ENCODE data around the gene RAPGEF4.
"Not testable (repeated sequence)": the region's sequence is repeated elsewhere in the genome, so short reads cannot be mapped to it uniquely, and the experiment has no call there.

Gene RAPGEF4

DNA sequence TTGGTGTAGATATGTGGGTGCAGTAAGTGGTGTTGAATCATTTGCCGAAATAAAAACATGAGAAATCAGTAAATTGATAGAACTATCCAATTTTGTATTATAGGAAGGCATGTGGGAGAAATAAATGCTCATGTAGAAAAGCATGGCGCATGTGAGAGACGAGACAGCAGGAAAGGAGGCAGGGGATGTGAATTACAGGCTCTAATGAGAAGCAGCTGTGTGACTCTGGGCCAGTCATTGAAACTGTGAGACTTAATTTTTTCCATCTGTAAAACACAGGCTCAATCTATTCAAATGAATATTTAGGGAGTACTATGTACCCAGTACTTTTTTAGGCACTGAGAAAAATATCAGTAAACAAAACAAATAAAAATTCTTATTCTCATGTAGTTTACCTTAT is 297.4 kb downstream of the RAPGEF4 start:
- no peak overlapping the region for H3K4me3 ChIP-seq (ENCODE audit: low read depth, low read length)
- no peaks in the 10 kb centered on the region for H3K4me1 ChIP-seq
- no peaks in the 10 kb centered on the region for H3K9me3 ChIP-seq
- TF ChIP-seq, protein P1, sequence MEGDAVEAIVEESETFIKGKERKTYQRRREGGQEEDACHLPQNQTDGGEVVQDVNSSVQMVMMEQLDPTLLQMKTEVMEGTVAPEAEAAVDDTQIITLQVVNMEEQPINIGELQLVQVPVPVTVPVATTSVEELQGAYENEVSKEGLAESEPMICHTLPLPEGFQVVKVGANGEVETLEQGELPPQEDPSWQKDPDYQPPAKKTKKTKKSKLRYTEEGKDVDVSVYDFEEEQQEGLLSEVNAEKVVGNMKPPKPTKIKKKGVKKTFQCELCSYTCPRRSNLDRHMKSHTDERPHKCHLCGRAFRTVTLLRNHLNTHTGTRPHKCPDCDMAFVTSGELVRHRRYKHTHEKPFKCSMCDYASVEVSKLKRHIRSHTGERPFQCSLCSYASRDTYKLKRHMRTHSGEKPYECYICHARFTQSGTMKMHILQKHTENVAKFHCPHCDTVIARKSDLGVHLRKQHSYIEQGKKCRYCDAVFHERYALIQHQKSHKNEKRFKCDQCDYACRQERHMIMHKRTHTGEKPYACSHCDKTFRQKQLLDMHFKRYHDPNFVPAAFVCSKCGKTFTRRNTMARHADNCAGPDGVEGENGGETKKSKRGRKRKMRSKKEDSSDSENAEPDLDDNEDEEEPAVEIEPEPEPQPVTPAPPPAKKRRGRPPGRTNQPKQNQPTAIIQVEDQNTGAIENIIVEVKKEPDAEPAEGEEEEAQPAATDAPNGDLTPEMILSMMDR (IDR thresholded peaks at IDR 0.05; ENCODE audit: low read depth, low read length): no peak
- no peak for DNase-seq
- no peaks in the 10 kb centered on the region for H3K36me3 ChIP-seq
- no peaks in the 10 kb centered on the region for H3K27me3 ChIP-seq

DNA sequence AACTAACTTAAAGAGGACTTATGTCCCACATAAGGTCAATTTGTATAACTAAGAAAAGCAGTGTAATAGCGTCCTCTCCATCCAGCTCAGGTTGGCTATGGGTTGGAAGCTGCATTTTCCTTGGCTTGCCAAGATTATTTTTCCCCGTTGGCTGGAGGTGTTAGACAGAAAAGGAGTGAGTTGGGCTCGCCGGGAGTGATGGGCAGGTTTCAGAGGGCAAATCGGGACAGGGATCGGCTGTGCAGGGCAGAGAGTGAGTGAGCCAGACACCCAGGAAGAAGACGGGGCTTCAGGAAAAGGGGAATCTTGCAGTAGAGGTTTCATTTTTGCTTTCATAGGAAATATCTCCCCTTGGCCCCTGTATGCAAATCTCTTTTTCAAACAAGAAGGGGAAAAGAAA is 298.5 kb downstream of the RAPGEF4 start:
- TF ChIP-seq, protein P1 (IDR thresholded peaks at IDR 0.05; ENCODE audit: low read depth, low read length): no peak
- H3K36me3 ChIP-seq: no peaks in the 10 kb centered on the region
- no peaks in the 10 kb centered on the region for H3K27me3 ChIP-seq
- no peaks in the 10 kb centered on the region for H3K4me1 ChIP-seq
- DNase-seq: no peak
- no peak overlapping the region for H3K4me3 ChIP-seq (ENCODE audit: low read depth, low read length)
- H3K9me3 ChIP-seq: no peaks in the 10 kb centered on the region

DNA sequence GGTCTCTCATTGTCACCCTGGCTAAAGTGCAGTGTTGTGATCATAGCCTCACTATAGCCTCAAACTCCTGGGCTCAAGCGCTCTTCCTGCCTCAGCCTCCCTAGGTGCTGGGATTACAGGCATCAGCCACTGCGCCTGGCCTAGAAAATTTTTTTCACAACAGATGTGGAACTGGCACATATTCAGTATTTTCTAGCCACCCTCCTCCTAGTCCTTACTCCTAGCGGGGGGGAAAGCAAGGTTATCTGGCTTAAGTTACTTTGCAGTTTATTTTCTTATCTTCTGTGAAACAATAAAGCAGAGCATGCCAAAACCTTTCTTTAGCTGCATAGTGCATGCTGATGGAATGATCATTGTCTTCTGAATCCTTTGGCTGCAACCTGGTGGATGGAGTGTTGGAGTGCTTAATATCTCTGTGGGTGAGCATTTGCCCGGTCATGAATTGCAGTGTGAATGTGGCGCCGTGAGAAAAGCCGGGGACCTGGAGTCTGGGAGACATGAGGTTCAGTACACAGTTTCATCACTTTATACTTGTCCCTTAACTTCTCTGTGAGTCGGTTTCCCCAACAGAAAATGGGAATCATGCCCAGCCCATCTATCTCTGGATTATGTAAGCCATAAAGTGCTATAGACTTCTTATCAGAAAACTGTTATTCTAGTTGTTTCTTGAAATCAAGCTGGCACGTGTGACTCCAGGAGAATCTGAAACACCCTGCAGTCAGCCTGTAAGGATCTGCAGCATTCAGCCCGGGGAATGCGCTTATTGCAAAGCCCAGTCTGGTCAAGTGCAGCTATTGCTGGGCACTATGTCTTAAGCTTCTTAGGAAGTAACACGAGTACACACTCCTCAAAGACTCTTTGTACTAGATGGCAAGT is 301.8 kb downstream of the RAPGEF4 start:
- Histone ChIP-seq H3K9me3 (no peaks in the 10 kb centered on the region), H3K4me1 (no peaks in the 10 kb centered on the region), H3K36me3 (no peaks in the 10 kb centered on the region), H3K27me3 (no peaks in the 10 kb centered on the region), H3K4me3 (ENCODE audit: low read depth, low read length) (no peak overlapping the region)
- TF ChIP-seq, protein P1 (IDR thresholded peaks at IDR 0.05; ENCODE audit: low read depth, low read length): no peak
- DNase-seq: no peak

DNA sequence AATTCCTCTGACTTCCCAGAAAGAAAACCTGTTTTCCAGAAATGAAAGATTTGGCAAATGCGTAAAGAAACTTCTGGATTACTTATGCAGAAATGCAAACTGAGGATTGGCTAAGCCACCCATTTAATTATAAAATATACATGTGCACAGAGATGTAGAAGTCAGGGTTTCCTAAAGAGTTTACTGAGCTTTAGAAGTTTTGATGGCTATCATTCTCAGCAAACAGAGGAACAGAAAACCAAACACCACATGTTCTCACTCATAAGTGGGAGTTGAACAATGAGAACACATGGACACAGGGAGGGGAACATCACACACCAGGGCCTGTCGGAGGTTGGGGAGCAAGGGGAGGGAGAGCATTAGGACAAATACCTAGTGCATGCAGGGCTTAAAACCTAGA is 302.6 kb downstream of the RAPGEF4 start:
- not testable (repeated sequence) for H3K27me3 ChIP-seq

DNA sequence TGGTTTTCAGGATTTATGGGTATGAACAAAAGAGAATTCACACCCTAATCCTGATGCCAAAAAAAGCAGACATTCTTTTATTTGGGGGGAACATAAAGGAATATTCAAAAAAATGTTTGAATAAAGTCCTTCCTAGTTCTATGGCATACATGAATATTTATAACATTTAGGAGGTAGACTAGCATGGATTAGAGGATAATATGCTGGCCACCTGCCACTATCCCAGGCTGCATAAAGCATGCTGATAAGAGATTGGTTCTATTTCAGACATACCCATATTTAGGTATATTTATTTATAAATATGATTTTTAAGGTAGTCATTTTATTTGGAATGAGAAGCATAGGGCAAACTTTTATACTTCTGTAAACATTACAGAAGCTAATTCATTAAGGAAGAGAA is 305.1 kb downstream of the RAPGEF4 start:
- DNase-seq: no peak
- H3K4me1 ChIP-seq: no peaks in the 10 kb centered on the region
- H3K4me3 ChIP-seq (ENCODE audit: low read depth, low read length): no peak overlapping the region
- no peaks in the 10 kb centered on the region for H3K36me3 ChIP-seq
- H3K9me3 ChIP-seq: no peaks in the 10 kb centered on the region
- TF ChIP-seq, protein P1 (IDR thresholded peaks at IDR 0.05; ENCODE audit: low read depth, low read length): no peak
- no peaks in the 10 kb centered on the region for H3K27me3 ChIP-seq

More for the DNA sequence above, 302.6 kb downstream of the RAPGEF4 start:
- not testable (repeated sequence) for H3K9me3 ChIP-seq; H3K4me3 ChIP-seq (ENCODE audit: low read depth, low read length); H3K36me3 ChIP-seq; H3K4me1 ChIP-seq; DNase-seq

DNA sequence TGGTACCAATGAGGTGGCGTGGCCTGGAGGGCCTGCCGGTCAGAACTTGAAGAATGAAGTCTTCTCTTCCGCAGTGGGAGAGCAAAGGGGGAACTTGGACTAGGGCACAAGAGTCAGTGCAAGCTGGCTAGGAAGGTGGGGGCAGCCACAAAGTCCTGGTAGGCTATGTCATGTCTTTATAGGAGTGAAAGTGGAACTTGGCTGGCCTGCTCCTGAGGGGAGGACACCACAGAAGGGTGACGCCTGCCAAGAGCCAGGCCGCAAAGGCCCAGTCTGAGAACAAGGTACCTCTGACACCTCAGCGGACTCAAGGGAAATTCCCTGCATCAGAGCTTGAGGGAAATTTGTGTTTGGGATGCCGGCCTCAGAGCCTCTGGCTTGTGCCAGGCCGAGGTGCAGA is 307.8 kb downstream of the RAPGEF4 start:
- no peaks in the 10 kb centered on the region for H3K36me3 ChIP-seq
- 0 out of 2 replicates have a peak, but pooled peaks cover under 1% of the 10 kb centered on the region for H3K4me1 ChIP-seq
- DNase-seq: no peak
- H3K4me3 ChIP-seq (ENCODE audit: low read depth, low read length): no peak overlapping the region
- H3K9me3 ChIP-seq: no peaks in the 10 kb centered on the region
- no peaks in the 10 kb centered on the region for H3K27me3 ChIP-seq
- TF ChIP-seq, protein P1 (IDR thresholded peaks at IDR 0.05; ENCODE audit: low read depth, low read length): no peak

Measured in BE2C (cell line).